Fibroblast of the aortic adventitia (primary cell): Measurements from ENCODE around the gene ABT1. TPM values are rescaled to one million over a fixed set of nuclear protein-coding genes. Genes with fewer than 3 reads are reported as not detected.

Experiments
- DNase-seq: peaks from one replicate; pipeline ENCODE4 v3.0.0-alpha.2; 2010; ENCODE audit warnings: low read depth
- H3K4me3 ChIP-seq: 2 replicates; pipeline ENCODE4 v1.5.1; 2011; ENCODE audit warnings: low read depth, mild to moderate bottlenecking, control low read depth, low read length, moderate library complexity
- CTCF ChIP-seq: IDR thresholded peaks from 2 replicates; pipeline ENCODE4 v1.5.1; 2011; ENCODE audit warnings: mild to moderate bottlenecking, low read length, control low read depth, inconsistent platforms; ENCODE audit not compliant: insufficient read depth
- total RNA-seq: library from RNA; depleted of rRNA; stranded (reverse); fragments of >200 nt; gene quantifications from 2 replicates; pipeline ENCODE4 v1.2.3, GENCODE V29; 2012; ENCODE audit warnings: low replicate concordance

The ABT1 gene
- total RNA-seq, 1 donor: 10.0 TPM

DNA sequence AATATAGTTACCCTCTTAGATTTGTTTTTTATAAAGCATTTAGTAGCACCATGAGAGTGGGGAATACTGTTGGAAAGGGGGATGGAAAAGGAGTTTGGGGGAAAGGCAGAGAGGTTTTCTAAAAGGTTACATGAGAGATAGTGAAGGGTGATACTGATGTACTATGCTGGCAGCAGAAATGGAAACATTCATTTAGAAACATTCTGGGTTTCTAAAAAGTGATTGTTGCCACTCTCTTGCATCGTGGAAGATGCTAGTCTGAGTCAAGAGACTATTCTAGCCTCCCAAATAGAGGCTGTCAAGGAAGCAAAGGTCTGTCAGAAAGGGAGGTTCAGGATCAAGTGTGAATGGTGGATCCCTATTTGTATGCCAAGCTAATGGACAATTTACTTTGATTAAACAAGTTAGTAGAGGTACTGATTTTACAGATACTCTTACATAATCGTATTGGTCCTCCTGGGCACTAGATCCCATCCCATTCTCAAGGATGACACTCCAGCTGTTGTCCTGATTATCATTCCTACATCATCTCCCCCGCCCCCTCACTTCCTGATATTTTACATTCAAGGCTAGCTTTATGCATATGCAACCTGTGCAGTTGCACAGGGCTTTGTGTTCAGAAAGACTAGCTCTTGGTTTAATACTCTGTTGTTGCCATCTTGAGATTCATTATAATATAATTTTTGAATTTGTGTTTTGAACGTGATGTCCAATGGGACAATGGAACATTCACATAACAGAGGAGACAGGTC lies 15.4 kb upstream of the ABT1 start:
- TF ChIP-seq CTCF: no peak
- DNase-seq: no peak
- no peak overlapping the region for H3K4me3 ChIP-seq

DNA sequence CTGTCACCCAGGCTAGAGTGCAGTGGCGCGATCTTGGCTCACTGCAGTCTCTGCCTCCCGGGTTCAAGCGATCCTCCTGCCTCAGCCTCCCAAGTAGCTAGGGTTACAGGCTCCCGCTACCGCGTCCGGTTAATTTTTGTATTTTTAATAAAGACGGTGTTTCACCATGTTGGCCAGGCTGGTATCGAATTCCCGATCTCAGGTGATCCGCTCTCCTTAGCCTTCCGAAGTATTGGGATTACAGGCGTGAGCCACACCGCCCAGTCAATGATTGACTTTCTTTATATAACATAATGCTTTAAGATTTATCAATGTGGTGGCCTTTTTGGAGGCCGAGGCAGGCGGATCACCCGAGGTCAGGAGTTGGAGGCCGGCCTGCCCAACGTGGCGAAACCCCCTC lies 7.8 kb upstream of the ABT1 start:
- DNase-seq: no peak
- no peak overlapping the region for H3K4me3 ChIP-seq
- TF ChIP-seq CTCF: no peak

GRCh38 chr6:26592649-26593048 lies 4.1 kb upstream of the ABT1 start:
- TF ChIP-seq CTCF: no peak
- DNase-seq: no peak
- no peak overlapping the region for H3K4me3 ChIP-seq

DNA sequence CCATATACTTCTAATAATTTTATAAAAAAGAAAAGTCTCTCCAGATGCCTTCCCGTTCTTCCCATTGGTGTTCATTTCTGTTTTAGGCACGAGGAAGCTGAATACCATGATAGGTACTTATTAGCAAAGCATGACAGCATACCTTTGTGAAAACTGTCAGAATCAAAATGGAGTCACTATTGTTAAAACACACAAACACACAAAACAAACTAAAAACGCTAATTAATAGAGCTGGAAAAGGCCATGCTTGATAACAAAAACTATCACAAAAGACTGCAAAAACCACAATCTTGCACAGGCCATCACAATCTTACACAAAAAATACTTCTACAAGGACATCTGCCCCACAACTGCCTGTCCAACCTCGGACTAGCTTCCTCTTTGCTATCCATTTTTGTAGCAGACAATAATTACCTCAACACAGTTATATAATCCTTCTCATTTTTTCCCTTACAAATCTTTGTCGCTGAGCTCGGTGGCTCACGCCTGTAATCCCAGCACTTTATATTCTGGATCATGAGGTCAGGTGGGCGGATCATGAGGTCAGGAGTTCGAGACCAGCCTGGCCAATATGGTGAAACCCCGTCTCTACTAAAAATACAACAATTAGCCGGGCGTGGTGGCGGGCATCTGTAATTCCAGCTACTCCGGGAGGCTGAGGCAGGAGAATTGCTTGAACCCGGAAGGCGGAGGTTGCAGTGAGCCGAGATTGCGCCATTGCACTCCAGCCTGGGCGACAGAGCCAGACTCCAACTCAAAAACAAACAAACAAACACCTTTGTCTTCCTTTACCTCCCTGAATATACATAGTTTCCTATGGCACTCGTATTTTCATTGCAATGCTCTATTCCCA lies 3.2 kb upstream of the ABT1 start:
- TF ChIP-seq CTCF: no peak
- DNase-seq: no peak
- H3K4me3 ChIP-seq: no peak overlapping the region

DNA sequence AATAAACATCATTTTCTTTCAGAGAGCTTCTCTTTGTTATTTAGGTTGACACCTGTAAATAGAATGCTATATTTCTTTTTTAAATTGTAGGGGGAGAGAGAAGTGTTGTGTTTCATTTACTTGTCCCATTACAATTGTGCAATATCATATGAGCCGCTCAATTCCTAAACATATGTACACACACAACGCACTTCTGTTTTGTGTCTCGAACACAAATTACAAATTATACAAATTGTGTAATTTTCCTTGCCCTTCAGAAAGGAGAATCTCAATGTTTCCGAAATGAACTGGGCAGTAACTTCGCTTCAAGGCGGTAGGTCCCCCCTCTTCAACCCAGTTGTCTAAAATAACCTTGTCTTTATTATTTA lies 2.6 kb upstream of the ABT1 start:
- no peak for DNase-seq
- H3K4me3 ChIP-seq: no peak overlapping the region
- no peak for TF ChIP-seq CTCF

GRCh38 chr6:26594730-26595632 lies 1.8 kb upstream of the ABT1 start:
- no peak for TF ChIP-seq CTCF
- peak overlapping the region; percentile 68 for H3K4me3 ChIP-seq
- peak; percentile 81 for DNase-seq
